ENCODE measurements around the gene ARL13B.
"Not testable (repeated sequence)": the region's sequence is repeated elsewhere in the genome, so short reads cannot be mapped to it uniquely, and the experiment has no call there.

ARL13B gene

GRCh38 chr3:94012185-94012584 is 32.2 kb downstream of the ARL13B start:
- CTCF ChIA-PET: interaction anchor here (1.5 kb wide), 1 partner anchor 57 kb away, joined by 3 read pairs; no protein-coding TSS in a partner anchor
- no peaks in the 10 kb centered on the region for H3K27me3 Mint-ChIP-seq
- peaks cover 30% of the 10 kb centered on the region for H3K4me1 Mint-ChIP-seq
- H3K4me3 Mint-ChIP-seq: no peak overlapping the region
- no peaks in the 10 kb centered on the region for H3K36me3 Mint-ChIP-seq
- no peaks in the 10 kb centered on the region for H3K9me3 Mint-ChIP-seq
- no peak for DNase-seq
- H3K27ac Mint-ChIP-seq: no peak overlapping the region

GRCh38 chr3:94015025-94015424 is 35.1 kb downstream of the ARL13B start:
- DNase-seq: no peak
- CTCF ChIA-PET: interaction anchor here (1.4 to 1.9 kb wide), 3 partner anchors 11 to 51 kb away, joined by 3 to 9 read pairs (median 7); no protein-coding TSS in a partner anchor
- Mint-ChIP-seq H3K36me3 (no peaks in the 10 kb centered on the region), H3K4me1 (peaks cover 30% of the 10 kb centered on the region), H3K27ac (peak overlapping the region; percentile 3), H3K9me3 (no peaks in the 10 kb centered on the region), H3K27me3 (no peaks in the 10 kb centered on the region), H3K4me3 (no peak overlapping the region)

GRCh38 chr3:94019659-94020058 is 39.7 kb downstream of the ARL13B start:
- H3K27ac Mint-ChIP-seq: no peak overlapping the region
- CTCF ChIA-PET: interaction anchor here (1.7 to 2.7 kb wide), 2 partner anchors 12 to 17 kb away, joined by 6 to 8 read pairs; no protein-coding TSS in a partner anchor
- H3K9me3 Mint-ChIP-seq: no peaks in the 10 kb centered on the region
- no peaks in the 10 kb centered on the region for H3K27me3 Mint-ChIP-seq
- no peak for DNase-seq
- H3K36me3 Mint-ChIP-seq: no peaks in the 10 kb centered on the region
- no peak overlapping the region for H3K4me3 Mint-ChIP-seq
- H3K4me1 Mint-ChIP-seq: peaks cover 6% of the 10 kb centered on the region

GRCh38 chr3:94020293-94020692 is 40.3 kb downstream of the ARL13B start:
- Mint-ChIP-seq H3K27me3 (no peaks in the 10 kb centered on the region), H3K9me3 (no peaks in the 10 kb centered on the region), H3K4me1 (no peaks in the 10 kb centered on the region), H3K4me3 (no peak overlapping the region), H3K36me3 (no peaks in the 10 kb centered on the region), H3K27ac (no peak overlapping the region)
- CTCF ChIA-PET: interaction anchor here (1.7 to 2.7 kb wide), 2 partner anchors 13 to 17 kb away, joined by 6 to 8 read pairs; no protein-coding TSS in a partner anchor
- DNase-seq: no peak

GRCh38 chr3:94024385-94024784 is 44.4 kb downstream of the ARL13B start:
- Mint-ChIP-seq H3K9me3 (no peaks in the 10 kb centered on the region), H3K4me3 (no peak overlapping the region), H3K4me1 (no peaks in the 10 kb centered on the region), H3K27ac (no peak overlapping the region), H3K27me3 (no peaks in the 10 kb centered on the region), H3K36me3 (no peaks in the 10 kb centered on the region)
- CTCF ChIA-PET: interaction anchor here (1.0 to 1.2 kb wide), 2 partner anchors 13 to 45 kb away, joined by 3 to 4 read pairs; no protein-coding TSS in a partner anchor
- DNase-seq: no peak

GRCh38 chr3:94026623-94027022 is 46.7 kb downstream of the ARL13B start:
- Mint-ChIP-seq H3K4me1 (no peaks in the 10 kb centered on the region), H3K36me3 (peaks cover 1% of the 10 kb centered on the region), H3K9me3 (no peaks in the 10 kb centered on the region), H3K4me3 (no peak overlapping the region), H3K27ac (no peak overlapping the region), H3K27me3 (no peaks in the 10 kb centered on the region)
- CTCF ChIA-PET: interaction anchor here (0.6 kb wide), 1 partner anchor 805 kb away, joined by 5 read pairs; no protein-coding TSS in a partner anchor
- no peak for DNase-seq

- no peaks in the 10 kb centered on the region for H3K27me3 Mint-ChIP-seq
- no peak within 1 kb of the TSS for H3K4me3 Mint-ChIP-seq
- no peak within 1 kb of the TSS for H3K27ac Mint-ChIP-seq
- no peaks in the 10 kb centered on the region for H3K4me1 Mint-ChIP-seq
- H3K36me3 Mint-ChIP-seq: peaks cover 1% of the 10 kb centered on the region
- CTCF ChIA-PET: interaction anchor here (0.9 kb wide), 1 partner anchor 9 kb away, joined by 3 read pairs; no protein-coding TSS in a partner anchor
- H3K9me3 Mint-ChIP-seq: no peaks in the 10 kb centered on the region
- no peak for DNase-seq
These were observed 48.3 kb downstream of the ARL13B start, which contains the start of gene STX19 for GRCh38 chr3:94028093-94028837. Gene STX19 (minus strand): TSS chr3:94028597. CDS start chr3:94015269, 13,328 bp downstream.

- Mint-ChIP-seq H3K4me3 (no peak overlapping the region), H3K9me3 (no peaks in the 10 kb centered on the region), H3K4me1 (no peaks in the 10 kb centered on the region), H3K27me3 (no peaks in the 10 kb centered on the region), H3K27ac (no peak overlapping the region), H3K36me3 (no peaks in the 10 kb centered on the region)
- CTCF ChIA-PET: interaction anchor here (0.7 to 2.1 kb wide), 5 partner anchors 9 to 22 kb away, joined by 3 to 8 read pairs (median 4); partner anchors contain the start of gene STX19
- no peak for DNase-seq
These were observed 57.1 kb downstream of the ARL13B start for GRCh38 chr3:94036909-94037507.

- Mint-ChIP-seq H3K27ac (no peak overlapping the region), H3K36me3 (peaks cover 15% of the 10 kb centered on the region), H3K9me3 (peaks cover 5% of the 10 kb centered on the region), H3K27me3 (no peaks in the 10 kb centered on the region), H3K4me3 (no peak overlapping the region), H3K4me1 (no peaks in the 10 kb centered on the region)
- no peak for DNase-seq
- CTCF ChIA-PET: no interaction called here
These were observed 63.3 kb downstream of the ARL13B start for GRCh38 chr3:94043285-94043684.

GRCh38 chr3:94044100-94044936 is 64.4 kb downstream of the ARL13B start:
- H3K9me3 Mint-ChIP-seq, H3K4me1 Mint-ChIP-seq, H3K27me3 Mint-ChIP-seq, DNase-seq, H3K4me3 Mint-ChIP-seq, H3K27ac Mint-ChIP-seq, CTCF ChIA-PET: not testable (repeated sequence)
- H3K36me3 Mint-ChIP-seq: peaks cover 15% of the 10 kb centered on the region

- peaks cover 5% of the 10 kb centered on the region for H3K9me3 Mint-ChIP-seq
- no peaks in the 10 kb centered on the region for H3K27me3 Mint-ChIP-seq
- H3K4me3 Mint-ChIP-seq: no peak overlapping the region
- peaks cover 15% of the 10 kb centered on the region for H3K36me3 Mint-ChIP-seq
- CTCF ChIA-PET: no interaction called here
- no peaks in the 10 kb centered on the region for H3K4me1 Mint-ChIP-seq
- DNase-seq: no peak
- H3K27ac Mint-ChIP-seq: no peak overlapping the region
These were observed 66.6 kb downstream of the ARL13B start for GRCh38 chr3:94046533-94046932.

- no peaks in the 10 kb centered on the region for H3K9me3 Mint-ChIP-seq
- H3K27ac Mint-ChIP-seq: no peak overlapping the region
- DNase-seq: no peak
- CTCF ChIA-PET: no interaction called here
- no peaks in the 10 kb centered on the region for H3K4me1 Mint-ChIP-seq
- no peaks in the 10 kb centered on the region for H3K27me3 Mint-ChIP-seq
- H3K4me3 Mint-ChIP-seq: no peak overlapping the region
- H3K36me3 Mint-ChIP-seq: peaks cover 7% of the 10 kb centered on the region
These were observed 69.3 kb downstream of the ARL13B start for GRCh38 chr3:94049267-94049666.

- Mint-ChIP-seq H3K9me3 (no peaks in the 10 kb centered on the region), H3K27ac (no peak overlapping the region), H3K4me1 (no peaks in the 10 kb centered on the region), H3K27me3 (no peaks in the 10 kb centered on the region), H3K4me3 (no peak overlapping the region), H3K36me3 (peaks cover under 1% of the 10 kb centered on the region)
- DNase-seq: no peak
- CTCF ChIA-PET: interaction anchor here (1.7 kb wide), 1 partner anchor 13 kb away, joined by 4 read pairs; no protein-coding TSS in a partner anchor
These were observed 70.6 kb downstream of the ARL13B start for GRCh38 chr3:94050546-94050945.

- Mint-ChIP-seq H3K4me1 (peaks cover 38% of the 10 kb centered on the region), H3K27ac (no peak overlapping the region), H3K36me3 (peaks cover 44% of the 10 kb centered on the region), H3K9me3 (peaks cover under 1% of the 10 kb centered on the region), H3K4me3 (no peak overlapping the region), H3K27me3 (no peaks in the 10 kb centered on the region)
- DNase-seq: no peak
- CTCF ChIA-PET: no interaction called here
These were observed 81.3 kb downstream of the ARL13B start for GRCh38 chr3:94061297-94061696.
